GM18858 (cell line): ENCODE measurements around the gene FBN1.
A peak's percentile ranks its signal among the peaks of the same experiment; 100 is the strongest.

Experiments
- ATAC-seq: cut with Tn5 transposase; IDR thresholded peaks from one replicate; pipeline ENCODE4 v1.9.1; 2021; ENCODE audit not compliant: unreplicated experiment

The FBN1 gene

GRCh38 chr15:48440084-48440483, 205.4 kb downstream of the FBN1 start:
- no peak for ATAC-seq

- no peak for ATAC-seq
These were observed 208.3 kb downstream of the FBN1 start for GRCh38 chr15:48437178-48437577.

GRCh38 chr15:48435321-48435720, 210.2 kb downstream of the FBN1 start:
- ATAC-seq: no peak

- peak; percentile 85 for ATAC-seq
These were observed 212.2 kb downstream of the FBN1 start for GRCh38 chr15:48433226-48433886.

- ATAC-seq: no peak
These were observed 212.8 kb downstream of the FBN1 start for GRCh38 chr15:48432688-48433087.

GRCh38 chr15:48427960-48428547, 217.5 kb downstream of the FBN1 start:
- ATAC-seq: no peak

- no peak for ATAC-seq
These were observed 218.0 kb downstream of the FBN1 start for GRCh38 chr15:48427479-48427878.

- ATAC-seq: no peak
These were observed 218.6 kb downstream of the FBN1 start for GRCh38 chr15:48426941-48427340.

GRCh38 chr15:48426044-48426443, 219.5 kb downstream of the FBN1 start:
- ATAC-seq: no peak

GRCh38 chr15:48425051-48425450, 220.5 kb downstream of the FBN1 start:
- no peak for ATAC-seq

GRCh38 chr15:48423896-48424475, 221.5 kb downstream of the FBN1 start:
- no peak for ATAC-seq

GRCh38 chr15:48423342-48423741, 222.2 kb downstream of the FBN1 start:
- no peak for ATAC-seq

- no peak for ATAC-seq
These were observed 223.1 kb downstream of the FBN1 start for GRCh38 chr15:48422401-48422800.

- ATAC-seq: no peak
These were observed 224.1 kb downstream of the FBN1 start for GRCh38 chr15:48421362-48421761.

- ATAC-seq: no peak
These were observed 225.6 kb downstream of the FBN1 start for GRCh38 chr15:48419896-48420295.

- ATAC-seq: no peak
These were observed 227.2 kb downstream of the FBN1 start for GRCh38 chr15:48418343-48418742.

- no peak for ATAC-seq
These were observed 229.2 kb downstream of the FBN1 start for GRCh38 chr15:48416301-48416700.

- ATAC-seq: no peak
These were observed 230.2 kb downstream of the FBN1 start for GRCh38 chr15:48415036-48415886.

GRCh38 chr15:48414015-48414414, 231.5 kb downstream of the FBN1 start:
- ATAC-seq: no peak

- no peak for ATAC-seq
These were observed 232.2 kb downstream of the FBN1 start for GRCh38 chr15:48413304-48413703.

- no peak for ATAC-seq
These were observed 233.4 kb downstream of the FBN1 start for GRCh38 chr15:48411971-48412591.
